Measurements from ENCODE around the gene TMEM205. TPM values are rescaled to one million over a fixed set of nuclear protein-coding genes. Genes with fewer than 3 reads are reported as not detected.

The TMEM205 gene
- total RNA-seq, 4 donors from 2014 or later = 159 to 284 (median 164) TPM

GRCh38 chr19:11377237-11377636, 31.2 kb upstream of the TMEM205 start:
- DNase-seq (peak in 1 of 2 donors; percentile 25), ATAC-seq (no peak)
- H3K9me3 ChIP-seq = no peaks in the 10 kb centered on the region
- no peaks in the 10 kb centered on the region for H3K36me3 ChIP-seq
- in situ Hi-C loops (cut with MboI; ENCODE audit: low sequenced_read_pairs in 4 of 4) = loop anchor here in 2 of 4 donors (5.0 to 25.0 kb wide), 2 partner anchors 60 to 210 kb away; partner anchors contain the start of genes ACP5 (in 1 of the 2), ODAD3 (in 1 of the 2), PRKCSH (in 1 of the 2) and ZNF627 (in 1 of the 2)
- H3K4me3 ChIP-seq = no peak overlapping the region
- H3K27ac ChIP-seq = peak overlapping the region; percentile 8 to 94 (median 36)
- peaks cover 36 to 40% of the 10 kb centered on the region in 2 donors for H3K4me1 ChIP-seq
- intact Hi-C loops (cut with DNase I; ENCODE audit: low total_unique reads) = loop anchor here (10.0 kb wide), 3 partner anchors 82 to 982 kb away; partner anchors contain the start of genes TSPAN16 and ZNF653
- peaks cover 5 to 9% (median 7%) of the 10 kb centered on the region in 3 donors for H3K27me3 ChIP-seq
- TF ChIP-seq CTCF (IDR thresholded peaks at IDR 0.05 in 4 of 5, conservative IDR thresholded peaks at IDR 0.05 in 1 of 5) (no peak), POLR2A (IDR thresholded peaks at IDR 0.05) (no peak)

GRCh38 chr19:11375143-11375948, 29.3 kb upstream of the TMEM205 start:
- DNase-seq = peak in 1 of 2 donors; percentile 42
- peaks cover 28% of the 10 kb centered on the region in 2 donors for H3K4me1 ChIP-seq
- in situ Hi-C loops (cut with MboI; ENCODE audit: low sequenced_read_pairs in 4 of 4) = loop anchor here in 2 of 4 donors (5.0 to 25.0 kb wide), 2 partner anchors 62 to 212 kb away; partner anchors contain the start of genes ACP5 (in 1 of the 2), ODAD3 (in 1 of the 2), PRKCSH (in 1 of the 2) and ZNF627 (in 1 of the 2)
- H3K27me3 ChIP-seq = no peaks in the 10 kb centered on the region
- peak; percentile 42 to 68 for TF ChIP-seq POLR2A (IDR thresholded peaks at IDR 0.05)
- TF ChIP-seq CTCF (IDR thresholded peaks at IDR 0.05 in 4 of 5, conservative IDR thresholded peaks at IDR 0.05 in 1 of 5) = no peak
- intact Hi-C loops (cut with DNase I; ENCODE audit: low total_unique reads) = loop anchor here (10.0 kb wide), 3 partner anchors 81 to 981 kb away; partner anchors contain the start of genes TSPAN16 and ZNF653
- H3K9me3 ChIP-seq = no peaks in the 10 kb centered on the region
- H3K36me3 ChIP-seq = no peaks in the 10 kb centered on the region
- no peak for ATAC-seq
- H3K27ac ChIP-seq = peak overlapping the region; percentile 93 to 97 (median 94)
- H3K4me3 ChIP-seq = peak overlapping the region; percentile 44 to 79 (median 73)

GRCh38 chr19:11374433-11375142, 28.5 kb upstream of the TMEM205 start, which contains the start of gene SWSAP1:
TSS of gene SWSAP1 (plus strand) at chr19:11374666. CDS start at chr19:11374681, 15 bp downstream.
- Histone ChIP-seq H3K4me3 (peak within 1 kb of the TSS; percentile 73 to 84 (median 76)), H3K27me3 (no peaks in the 10 kb centered on the region), H3K36me3 (no peaks in the 10 kb centered on the region), H3K27ac (peak within 1 kb of the TSS; percentile 93 to 97 (median 94)), H3K4me1 (peaks cover 22 to 24% of the 10 kb centered on the region in 2 donors), H3K9me3 (no peaks in the 10 kb centered on the region)
- in situ Hi-C loops (cut with MboI; ENCODE audit: low sequenced_read_pairs in 4 of 4) = loop anchor here in 2 of 4 donors (5.0 to 25.0 kb wide), 2 partner anchors 63 to 213 kb away; partner anchors contain the start of genes ACP5 (in 1 of the 2), ODAD3 (in 1 of the 2), PRKCSH (in 1 of the 2) and ZNF627 (in 1 of the 2)
- TF ChIP-seq POLR2A (IDR thresholded peaks at IDR 0.05) = peak in 1 of 2 donors; percentile 47
- no peak for TF ChIP-seq CTCF (IDR thresholded peaks at IDR 0.05 in 4 of 5, conservative IDR thresholded peaks at IDR 0.05 in 1 of 5)
- peak; percentile 97 to 98 for ATAC-seq
- intact Hi-C loops (cut with DNase I; ENCODE audit: low total_unique reads) = loop anchor here (1.0 to 10.0 kb wide), 4 partner anchors 28 to 980 kb away; partner anchors contain the start of genes CCDC159, TMEM205, TSPAN16 and ZNF653
- DNase-seq = peak; percentile 99

GRCh38 chr19:11373885-11374432, 27.9 kb upstream of the TMEM205 start:
- Histone ChIP-seq H3K36me3 (no peaks in the 10 kb centered on the region), H3K4me3 (peak overlapping the region; percentile 68 to 84 (median 76)), H3K27me3 (no peaks in the 10 kb centered on the region), H3K27ac (peak overlapping the region; percentile 93 to 97 (median 94)), H3K9me3 (no peaks in the 10 kb centered on the region), H3K4me1 (peaks cover 22 to 24% of the 10 kb centered on the region in 2 donors)
- TF ChIP-seq POLR2A (IDR thresholded peaks at IDR 0.05) (no peak), CTCF (IDR thresholded peaks at IDR 0.05 in 4 of 5, conservative IDR thresholded peaks at IDR 0.05 in 1 of 5) (no peak)
- intact Hi-C loops (cut with DNase I; ENCODE audit: low total_unique reads) = loop anchor here (1.0 to 10.0 kb wide), 4 partner anchors 28 to 979 kb away; partner anchors contain the start of genes CCDC159, TMEM205, TSPAN16 and ZNF653
- ATAC-seq (no peak), DNase-seq (no peak)
- in situ Hi-C loops (cut with MboI; ENCODE audit: low sequenced_read_pairs in 4 of 4) = no loop called here

Measured in gastrocnemius medialis (tissue), 4 donors.